Fibroblast of pulmonary artery (primary cell): ENCODE data around the gene RNF138.
A peak's percentile ranks its signal among the peaks of the same experiment; 100 is the strongest.

ENCODE experiments used
- DNase-seq: peaks from one replicate; pipeline ENCODE4 v3.0.0-alpha.2; 2010; ENCODE audit warnings: low read depth
- H3K4me3 ChIP-seq: replicated peaks from 2 replicates; pipeline ENCODE4 v1.5.1; 2011; ENCODE audit warnings: low read depth, mild to moderate bottlenecking, control low read depth, low read length, moderate library complexity
- CTCF ChIP-seq: IDR thresholded peaks from 2 replicates; pipeline ENCODE4 v1.5.1; 2011; ENCODE audit warnings: mild to moderate bottlenecking, control low read depth, low read length, inconsistent platforms; ENCODE audit errors: missing control alignments

RNF138 gene

GRCh38 chr18:32091724-32092421 is at the start of gene RNF138:
Gene RNF138 (plus strand): TSS chr18:32091874. CDS start chr18:32092777, 903 bp downstream.
- no peak for TF ChIP-seq CTCF

GRCh38 chr18:32042337-32042736 is 49.3 kb upstream of the RNF138 start:
- H3K4me3 ChIP-seq: no peak overlapping the region
- no peak for DNase-seq
- TF ChIP-seq CTCF: no peak

More at GRCh38 chr18:32091724-32092421, at the start of gene RNF138:
- DNase-seq: peak; percentile 83
- peak within 1 kb of the TSS; percentile 85 for H3K4me3 ChIP-seq

GRCh38 chr18:32048507-32049091 is 43.1 kb upstream of the RNF138 start:
- no peak overlapping the region for H3K4me3 ChIP-seq
- TF ChIP-seq CTCF: no peak
- peak; percentile 83 for DNase-seq

GRCh38 chr18:32049393-32050171 is 42.1 kb upstream of the RNF138 start:
- no peak for DNase-seq
- no peak for TF ChIP-seq CTCF
- H3K4me3 ChIP-seq: no peak overlapping the region

- H3K4me3 ChIP-seq: no peak overlapping the region
- TF ChIP-seq CTCF: no peak
- no peak for DNase-seq
Observed at GRCh38 chr18:32056613-32057358, 34.9 kb upstream of the RNF138 start.

GRCh38 chr18:32057624-32058165 is 34.0 kb upstream of the RNF138 start:
- no peak overlapping the region for H3K4me3 ChIP-seq
- no peak for DNase-seq
- TF ChIP-seq CTCF: no peak
